SIG-M5 treated with dmso at 0.1 percent for 504 hours (cell line): Measurements from ENCODE around the gene VWCE.

ENCODE experiments used
- DNase-seq: peaks from one replicate; lab custom pipeline; 2025; ENCODE audit not compliant: unreplicated experiment; lab: John Stamatoyannopoulos, UW

The VWCE gene, protein sequence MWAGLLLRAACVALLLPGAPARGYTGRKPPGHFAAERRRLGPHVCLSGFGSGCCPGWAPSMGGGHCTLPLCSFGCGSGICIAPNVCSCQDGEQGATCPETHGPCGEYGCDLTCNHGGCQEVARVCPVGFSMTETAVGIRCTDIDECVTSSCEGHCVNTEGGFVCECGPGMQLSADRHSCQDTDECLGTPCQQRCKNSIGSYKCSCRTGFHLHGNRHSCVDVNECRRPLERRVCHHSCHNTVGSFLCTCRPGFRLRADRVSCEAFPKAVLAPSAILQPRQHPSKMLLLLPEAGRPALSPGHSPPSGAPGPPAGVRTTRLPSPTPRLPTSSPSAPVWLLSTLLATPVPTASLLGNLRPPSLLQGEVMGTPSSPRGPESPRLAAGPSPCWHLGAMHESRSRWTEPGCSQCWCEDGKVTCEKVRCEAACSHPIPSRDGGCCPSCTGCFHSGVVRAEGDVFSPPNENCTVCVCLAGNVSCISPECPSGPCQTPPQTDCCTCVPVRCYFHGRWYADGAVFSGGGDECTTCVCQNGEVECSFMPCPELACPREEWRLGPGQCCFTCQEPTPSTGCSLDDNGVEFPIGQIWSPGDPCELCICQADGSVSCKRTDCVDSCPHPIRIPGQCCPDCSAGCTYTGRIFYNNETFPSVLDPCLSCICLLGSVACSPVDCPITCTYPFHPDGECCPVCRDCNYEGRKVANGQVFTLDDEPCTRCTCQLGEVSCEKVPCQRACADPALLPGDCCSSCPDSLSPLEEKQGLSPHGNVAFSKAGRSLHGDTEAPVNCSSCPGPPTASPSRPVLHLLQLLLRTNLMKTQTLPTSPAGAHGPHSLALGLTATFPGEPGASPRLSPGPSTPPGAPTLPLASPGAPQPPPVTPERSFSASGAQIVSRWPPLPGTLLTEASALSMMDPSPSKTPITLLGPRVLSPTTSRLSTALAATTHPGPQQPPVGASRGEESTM

DNA sequence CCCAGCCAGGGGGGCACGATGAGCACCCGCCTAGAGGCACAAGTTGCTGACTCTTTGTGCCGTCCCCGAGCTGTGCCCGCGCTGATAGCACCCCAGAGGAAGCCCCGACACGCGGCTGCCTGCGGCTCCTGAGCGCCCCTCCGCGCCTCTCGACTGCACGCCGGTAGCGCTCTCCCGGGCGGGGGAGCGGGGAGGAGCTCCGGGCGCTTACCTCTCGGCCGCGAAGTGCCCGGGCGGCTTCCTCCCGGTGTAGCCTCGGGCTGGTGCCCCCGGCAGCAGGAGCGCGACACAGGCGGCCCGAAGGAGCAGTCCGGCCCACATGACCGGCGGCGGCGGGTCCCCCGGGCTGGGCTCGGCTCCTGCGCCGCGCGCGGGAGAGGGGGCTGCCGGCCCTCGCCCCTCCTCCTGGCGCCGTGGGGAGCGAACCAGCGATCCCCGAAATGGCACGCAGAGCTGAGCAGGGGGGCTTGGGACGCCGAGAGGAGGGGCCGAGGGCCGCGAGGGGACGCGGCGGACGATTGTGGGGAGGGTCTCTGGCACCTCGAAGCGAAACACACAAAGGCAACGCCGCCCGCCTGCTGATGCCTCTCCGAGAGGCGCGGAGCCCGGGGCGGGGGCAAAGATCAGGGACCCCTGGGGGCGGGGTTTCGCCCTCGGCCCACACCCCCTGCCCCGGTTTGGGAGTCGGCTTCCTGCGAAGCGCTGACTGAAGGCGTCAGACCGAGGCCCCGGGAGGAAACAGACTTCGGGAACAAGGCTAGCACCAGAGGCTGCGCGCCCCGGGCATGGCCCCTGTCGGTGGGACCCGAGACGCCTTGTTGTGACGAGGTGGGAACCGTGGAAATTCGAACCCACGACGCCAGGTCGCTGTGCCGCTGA lies at the start of gene VWCE:
VWCE (minus strand) TSS at position 600 of the 879 bp plus-strand sequence; CDS start at position 321, 279 bp downstream.
- DNase-seq: peak; percentile 63

DNA sequence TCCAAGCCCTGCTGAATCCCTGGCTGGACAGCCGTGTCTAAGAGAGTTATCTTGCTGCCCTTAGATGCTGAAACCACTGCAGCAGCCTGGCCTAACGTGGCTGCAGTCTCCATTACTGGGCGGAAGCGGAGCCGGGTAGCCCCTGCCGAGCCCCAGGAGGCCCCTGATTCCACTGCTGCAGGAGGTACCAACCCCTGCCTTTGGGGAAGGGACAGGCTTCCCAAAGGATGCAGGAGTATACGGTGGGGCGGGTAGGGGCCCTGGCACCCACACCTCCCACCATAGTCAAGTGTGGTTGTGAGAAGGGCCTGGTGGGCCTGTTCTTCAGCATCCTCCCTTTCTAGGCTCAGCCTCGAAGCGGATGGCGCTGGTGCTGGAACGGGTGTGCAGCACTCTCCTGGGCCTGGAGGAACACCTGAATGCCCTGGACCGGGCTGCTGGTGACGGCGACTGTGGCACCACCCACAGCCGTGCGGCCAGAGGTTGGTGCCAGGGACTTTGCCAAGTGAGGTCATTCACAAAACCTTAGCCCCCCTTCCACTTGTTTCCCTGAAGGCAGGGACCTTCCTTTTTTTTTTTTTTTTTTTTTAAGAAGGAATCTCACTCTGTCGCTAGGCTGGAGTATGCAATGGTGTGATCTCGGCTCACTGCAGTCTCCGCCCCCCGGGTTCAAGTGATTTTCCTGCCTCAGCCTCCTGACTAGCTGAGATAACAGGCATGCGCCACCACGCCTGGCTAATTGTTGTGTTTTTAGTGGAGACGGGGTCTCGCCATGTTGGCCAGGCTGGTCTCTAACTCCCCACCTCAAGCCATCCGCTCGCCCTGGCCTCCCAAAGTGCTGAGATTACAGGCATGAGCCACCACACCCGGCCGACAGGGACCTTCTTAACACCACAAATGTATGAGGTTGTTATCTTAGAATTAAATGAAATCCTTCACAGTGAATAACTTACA lies 49.0 kb upstream of the VWCE start:
- no peak for DNase-seq

DNA sequence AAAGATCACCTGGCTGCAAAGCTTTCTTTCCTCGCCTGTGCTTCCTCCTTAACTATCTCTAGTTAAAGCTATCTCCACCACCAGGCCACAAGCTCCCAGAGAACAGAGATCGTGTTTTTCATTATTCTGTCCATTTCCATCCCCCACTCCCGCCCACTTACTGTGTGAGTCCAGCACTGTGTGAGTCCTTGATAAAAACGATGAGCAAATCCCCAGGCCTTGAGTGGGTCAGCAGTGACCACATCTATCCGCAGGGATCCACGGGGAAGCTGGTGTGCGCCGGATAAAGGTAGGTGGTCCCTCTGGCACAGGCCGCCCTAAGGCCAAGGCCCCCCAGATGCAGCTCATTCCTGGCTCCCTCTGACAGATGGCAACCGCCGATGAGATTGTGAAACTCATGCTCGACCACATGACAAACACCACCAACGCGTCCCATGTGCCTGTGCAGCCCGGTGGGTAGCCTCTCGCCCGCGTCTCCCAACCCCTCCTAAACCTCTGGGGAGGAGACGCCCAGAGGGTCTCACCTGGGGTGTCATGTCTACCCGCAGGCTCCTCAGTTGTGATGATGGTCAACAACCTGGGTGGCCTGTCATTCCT lies 47.2 kb upstream of the VWCE start:
- no peak for DNase-seq

DNA sequence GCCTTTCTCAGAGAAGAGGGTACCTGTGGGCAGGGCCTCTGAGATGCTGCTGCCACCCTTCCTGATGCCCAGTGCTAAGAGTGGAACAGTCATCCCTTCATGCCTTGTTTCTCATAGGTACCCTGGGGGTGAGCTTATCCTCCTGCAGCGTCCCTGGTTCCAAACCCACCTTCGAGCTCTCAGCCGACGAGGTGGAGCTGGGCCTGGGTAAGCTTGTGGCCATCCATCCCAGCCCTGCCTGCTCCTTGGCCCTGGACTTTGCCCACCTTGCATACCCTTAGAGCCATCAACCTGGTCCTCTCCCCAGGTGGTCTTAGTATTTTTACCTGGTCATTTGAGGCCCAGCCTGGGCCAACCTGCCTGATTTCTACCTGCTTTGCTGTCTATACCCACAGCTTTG lies 46.6 kb upstream of the VWCE start:
- no peak for DNase-seq

DNA sequence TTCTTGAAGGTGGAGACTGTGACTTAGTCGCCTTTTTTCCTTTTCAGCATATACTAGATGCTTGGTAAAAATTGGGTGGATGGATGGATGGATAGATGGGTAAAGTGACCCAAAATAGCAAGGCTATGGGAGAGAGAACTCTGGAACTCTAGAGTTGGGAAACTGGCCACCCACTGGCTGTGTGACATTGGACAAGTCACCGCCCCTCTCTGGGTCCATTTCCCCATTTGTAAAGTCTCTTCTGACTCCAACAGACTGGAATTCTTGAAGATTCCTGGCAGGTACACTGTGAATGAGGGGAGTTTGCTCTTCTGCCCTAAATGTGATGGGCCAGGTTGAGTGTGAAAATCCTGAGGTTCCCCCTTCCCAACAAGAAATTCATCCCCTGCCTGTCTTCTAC lies 45.9 kb upstream of the VWCE start:
- DNase-seq: no peak

DNA sequence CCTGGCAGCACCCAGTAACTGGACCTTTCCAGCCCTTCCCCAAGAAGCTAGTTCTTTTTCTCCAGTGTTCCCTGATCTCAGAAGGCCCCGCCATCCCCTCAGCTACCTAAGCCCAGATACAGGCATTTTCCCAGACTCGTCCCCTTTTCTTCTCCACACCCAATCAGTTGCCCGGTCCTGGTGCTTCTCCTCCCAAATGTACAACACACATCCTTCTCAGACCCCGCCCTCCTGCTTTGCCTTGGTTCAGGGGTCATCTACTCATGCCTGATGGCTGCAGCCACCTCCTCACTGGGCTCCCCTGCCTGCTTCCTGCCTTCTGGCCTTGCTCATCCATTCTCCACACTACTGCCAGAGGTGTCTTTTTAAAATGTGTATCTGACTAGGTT lies 44.4 kb upstream of the VWCE start:
- no peak for DNase-seq

DNA sequence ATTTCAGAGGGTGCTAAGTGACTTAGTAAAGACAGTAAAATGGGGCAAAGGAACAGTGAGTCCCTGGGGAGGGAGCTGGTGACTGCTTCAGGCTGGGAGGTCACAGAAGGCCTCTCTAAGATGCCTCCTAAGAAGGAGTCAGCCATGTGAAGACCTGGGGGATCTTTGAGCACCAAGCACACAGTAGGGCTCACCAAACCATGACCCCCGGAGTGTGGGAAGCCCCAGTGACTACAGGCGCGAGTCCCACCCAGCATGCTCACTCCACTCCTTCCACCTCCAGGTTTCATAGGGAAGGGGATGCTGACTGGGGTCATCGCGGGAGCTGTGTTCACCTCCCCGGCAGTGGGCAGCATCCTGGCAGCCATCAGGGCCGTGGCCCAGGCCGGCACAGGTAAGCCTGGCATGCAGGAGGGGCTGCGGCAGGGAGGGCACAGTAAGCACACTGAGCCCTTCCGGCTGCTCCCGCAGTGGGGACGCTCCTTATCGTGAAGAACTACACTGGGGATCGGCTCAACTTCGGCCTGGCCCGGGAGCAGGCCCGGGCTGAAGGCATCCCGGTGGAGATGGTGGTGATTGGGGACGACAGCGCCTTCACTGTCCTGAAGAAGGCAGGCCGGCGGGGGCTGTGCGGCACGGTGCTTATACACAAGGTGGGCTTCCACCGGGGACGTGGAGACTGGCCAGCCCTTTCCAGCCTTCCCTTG lies 43.8 kb upstream of the VWCE start:
- no peak for DNase-seq

DNA sequence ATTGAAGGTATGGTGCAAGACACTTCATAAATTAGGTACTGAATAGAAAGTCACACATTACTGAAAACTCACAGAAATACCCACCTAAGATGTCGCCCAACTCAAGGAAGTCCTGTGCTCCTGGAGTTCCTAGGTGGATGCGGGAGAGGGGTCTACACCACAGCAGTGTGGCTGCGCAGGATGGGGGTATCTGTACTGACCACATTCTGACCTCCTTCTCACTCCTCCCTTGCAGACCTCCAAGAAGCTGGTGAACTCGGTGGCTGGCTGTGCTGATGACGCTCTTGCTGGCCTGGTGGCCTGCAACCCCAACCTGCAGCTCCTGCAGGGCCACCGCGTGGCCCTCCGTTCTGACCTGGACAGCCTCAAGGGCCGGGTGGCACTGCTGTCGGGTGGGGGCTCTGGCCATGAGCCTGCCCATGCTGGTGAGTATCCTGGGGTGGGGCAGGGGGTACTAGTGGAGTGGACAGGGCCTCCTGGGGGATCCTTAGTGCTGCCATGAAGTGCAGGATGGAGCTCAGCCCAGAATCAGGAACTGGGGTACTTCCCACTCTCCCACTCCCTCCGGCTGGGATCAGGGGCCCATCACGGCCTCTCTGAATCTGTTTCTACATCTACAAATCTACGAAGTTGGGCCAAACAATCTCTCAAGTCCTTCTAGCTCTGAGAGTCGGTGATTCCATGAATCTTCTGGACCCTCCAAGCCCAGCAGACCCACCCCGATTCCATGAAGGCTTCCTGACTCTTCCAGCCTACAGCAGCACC lies 42.8 kb upstream of the VWCE start:
- no peak for DNase-seq

DNA sequence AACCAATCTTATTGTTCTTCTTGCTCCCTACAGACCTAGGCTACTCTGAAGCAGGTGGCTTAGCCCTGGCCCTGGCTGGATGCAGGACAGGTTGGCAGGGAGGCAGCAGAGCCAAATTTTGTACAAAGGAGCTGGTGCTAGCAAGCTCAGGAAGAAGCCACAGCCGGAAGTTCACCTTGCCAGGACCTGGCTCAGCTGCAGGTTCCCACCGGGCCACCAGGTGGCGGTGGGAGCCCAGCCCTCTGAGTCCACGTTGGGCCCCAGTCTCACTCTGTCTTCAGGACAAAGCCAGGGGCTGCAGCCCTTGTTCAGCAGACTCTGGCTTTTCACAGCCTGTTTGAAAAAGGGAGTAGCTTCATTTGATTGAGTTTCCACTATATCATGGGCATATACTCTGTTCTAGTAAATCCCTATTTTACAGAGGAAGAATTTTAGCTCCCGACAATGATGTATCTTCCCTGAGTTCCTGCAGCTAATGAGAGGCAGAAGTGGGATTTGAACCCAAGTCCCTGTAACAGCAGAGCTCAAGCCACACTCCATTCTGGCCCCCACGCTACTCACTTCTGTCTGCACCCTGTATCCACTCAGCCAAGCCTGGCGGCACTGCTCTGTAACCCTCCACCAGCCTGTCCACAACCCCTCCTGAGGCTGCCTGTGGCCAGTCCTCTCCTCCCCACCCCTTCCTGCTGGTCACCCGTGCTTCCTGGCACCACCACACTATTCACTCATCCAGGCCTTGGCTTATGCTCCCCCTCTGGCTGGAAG lies 41.2 kb upstream of the VWCE start:
- DNase-seq: peak; percentile 60

DNA sequence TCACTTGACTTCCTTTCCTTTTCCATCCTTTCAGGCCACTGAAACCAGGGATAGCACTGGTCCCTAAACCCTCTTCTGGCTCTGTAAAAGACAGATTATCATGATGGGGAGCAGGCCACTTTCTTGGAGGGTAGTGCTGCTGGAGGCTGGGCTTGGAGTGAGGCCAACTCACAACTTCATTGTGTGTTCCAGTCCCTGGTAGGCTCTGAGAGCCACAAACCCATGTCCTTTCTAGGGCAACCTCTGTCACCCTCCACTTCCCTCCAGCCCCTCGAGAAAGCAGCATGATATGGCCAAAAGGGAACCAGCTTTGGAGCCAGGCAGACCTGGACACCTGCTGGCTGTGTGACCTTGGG lies 40.2 kb upstream of the VWCE start:
- no peak for DNase-seq

DNA sequence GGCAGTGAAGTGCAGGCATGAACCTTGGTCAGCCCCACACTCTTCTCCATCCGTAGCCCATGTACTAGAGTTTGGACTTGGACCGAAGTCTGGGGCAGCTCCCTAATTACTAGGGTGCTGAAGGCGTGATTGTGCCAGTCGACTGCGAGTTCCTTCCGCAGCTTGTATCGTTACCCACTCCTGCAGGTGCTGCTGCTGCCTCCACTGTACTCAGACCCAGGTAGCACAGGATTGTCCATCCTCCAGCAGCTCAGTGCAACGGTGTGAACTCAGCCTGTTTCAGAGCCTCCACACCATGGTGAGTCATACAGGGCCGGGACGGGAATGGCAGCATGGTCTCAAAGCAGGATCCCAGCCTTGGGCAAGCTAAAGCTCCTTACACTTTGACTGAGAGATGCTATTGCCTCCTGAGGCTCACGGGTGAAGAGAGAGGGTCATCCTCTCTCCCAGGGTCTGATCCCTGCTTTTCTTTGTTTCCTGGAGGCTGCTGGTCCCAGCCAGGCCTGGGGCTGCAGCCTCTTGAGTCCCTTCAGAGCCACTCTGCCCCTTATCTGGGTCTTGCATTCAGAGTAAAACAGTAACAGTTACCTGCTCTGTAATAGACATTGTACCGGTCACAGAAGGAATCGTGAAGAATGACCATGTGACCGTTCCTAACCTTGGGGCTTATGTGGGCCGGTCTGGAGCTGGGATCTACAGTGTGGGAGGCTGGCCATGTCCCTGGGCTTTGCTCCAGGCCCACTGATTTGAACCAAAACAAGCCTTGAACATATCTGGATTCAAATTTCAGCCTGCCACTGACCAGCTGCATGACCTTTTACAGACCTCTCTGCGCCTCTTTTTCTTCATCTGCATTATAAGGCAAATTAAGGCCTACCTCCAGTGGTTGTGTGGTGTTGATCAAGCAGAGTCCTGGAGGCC lies 39.6 kb upstream of the VWCE start:
- DNase-seq: no peak

DNA sequence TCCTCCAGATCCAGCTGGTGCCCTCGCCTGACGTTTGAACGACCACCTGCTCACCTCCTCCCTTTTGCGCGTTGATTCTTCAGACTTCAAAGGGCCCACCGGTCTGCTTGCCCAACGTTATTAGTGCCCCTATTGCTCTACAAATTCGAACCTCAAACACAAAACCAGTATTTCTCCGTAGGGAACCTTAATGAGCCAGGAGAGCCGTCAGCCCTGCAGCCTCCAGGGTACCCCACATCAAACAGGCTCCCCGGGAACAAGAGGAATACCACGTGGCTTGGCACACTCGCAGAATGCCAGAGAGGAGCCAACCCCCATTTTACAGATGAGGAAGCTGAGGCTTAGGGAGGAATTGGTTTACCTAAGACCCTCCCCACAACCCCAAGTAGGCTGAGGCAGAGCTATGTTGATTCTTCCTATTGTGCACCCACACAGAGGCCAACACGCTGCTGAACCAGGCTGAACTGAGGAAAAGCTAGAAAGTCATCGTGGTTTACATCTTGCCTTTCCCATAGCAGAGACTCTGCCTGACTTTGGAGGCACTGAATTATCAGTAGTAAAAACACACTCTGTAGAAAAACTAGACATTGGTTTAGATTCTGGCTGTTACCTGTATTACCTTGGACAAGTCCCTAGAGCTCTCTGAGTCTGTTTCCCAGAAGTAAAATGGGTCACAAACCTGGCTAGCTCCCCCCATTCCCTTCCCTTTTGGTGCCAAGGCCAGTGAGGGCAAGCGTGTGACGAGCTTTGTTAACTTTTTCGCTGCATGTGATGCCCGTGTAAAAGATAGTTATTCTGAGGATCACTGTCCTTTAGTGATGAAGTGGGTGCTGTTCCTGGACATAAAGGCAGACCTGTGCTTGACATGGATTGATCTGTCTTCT lies 38.7 kb upstream of the VWCE start:
- peak; percentile 30 for DNase-seq

DNA sequence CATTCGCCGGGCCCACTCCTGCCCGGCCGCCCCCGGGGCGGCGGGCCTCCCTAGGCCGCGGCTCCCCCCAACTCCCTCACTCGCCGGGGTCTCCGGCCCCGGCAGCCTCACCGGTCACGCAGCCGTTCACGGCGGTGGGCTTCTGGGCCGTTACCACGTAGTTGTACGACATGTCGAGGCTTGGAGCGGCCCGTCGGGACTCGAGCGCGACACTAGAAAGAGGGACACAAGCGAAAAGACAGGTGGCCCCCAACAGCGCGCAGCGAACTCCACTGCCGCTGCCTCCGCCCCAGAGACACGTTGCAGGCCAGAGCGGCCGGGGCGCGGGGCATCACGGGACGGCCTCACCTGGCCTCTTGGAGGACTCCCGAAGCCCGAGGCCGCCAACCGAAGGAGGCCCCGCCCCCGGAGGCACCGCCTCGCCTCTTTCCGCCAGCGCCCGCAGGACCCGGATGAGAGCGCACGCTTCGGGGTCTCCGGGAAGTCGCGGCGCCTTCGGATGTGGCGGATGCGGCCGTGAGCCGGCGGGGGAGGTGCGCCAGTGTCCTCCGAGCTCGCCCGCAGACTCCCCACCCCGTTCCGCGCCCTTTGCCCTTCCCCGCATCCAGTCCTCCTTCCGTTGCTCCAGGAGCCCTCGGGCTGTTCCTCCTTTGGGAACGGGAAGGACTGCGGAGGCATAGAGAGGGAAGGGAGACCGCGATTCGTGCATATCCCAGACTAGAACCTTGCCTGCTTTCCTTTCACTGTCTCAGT lies 37.9 kb upstream of the VWCE start, which contains the start of the genes DDB1 and TKFC:
DDB1 (minus strand) TSS at position 309 of the 753 bp plus-strand sequence; CDS start at position 172, 137 bp downstream.
TKFC (plus strand) TSS at position 432 of the 753 bp plus-strand sequence. CDS start 1,501 bp downstream, outside the sequence.
- DNase-seq: peak; percentile 84

DNA sequence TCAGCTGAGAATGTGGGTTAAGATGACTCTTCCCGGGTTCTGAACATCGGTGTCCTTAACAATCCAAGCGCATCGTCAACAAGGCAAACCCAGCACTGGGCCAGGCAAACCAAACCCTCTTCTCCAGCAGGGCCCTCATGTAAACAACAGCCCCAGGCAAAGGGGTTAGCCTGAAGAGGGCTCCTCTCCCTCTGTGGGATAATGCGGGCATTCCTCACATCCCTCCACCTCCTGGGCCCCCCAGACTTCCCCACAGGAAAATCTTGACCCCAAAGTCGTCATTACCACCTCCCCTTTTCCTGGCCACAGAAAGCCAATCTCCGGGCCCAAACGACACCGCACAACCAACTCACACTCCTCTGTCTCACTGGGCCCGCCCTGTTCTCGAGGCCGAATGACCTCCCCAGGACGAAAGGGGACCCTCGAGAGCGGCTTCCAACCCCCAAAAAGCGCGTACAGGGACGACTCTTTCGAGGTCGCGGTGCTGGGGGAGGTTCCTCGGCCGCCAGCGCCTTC lies 37.2 kb upstream of the VWCE start:
- DNase-seq: peak; percentile 11
